ENCODE data around the gene DDX27.

DDX27 gene

GRCh38 chr20:49252556-49253350, 33.5 kb downstream of the DDX27 start:
- no peaks in the 10 kb centered on the region for H3K4me1 ChIP-seq (ENCODE audit: control insufficient read depth in 1 of 2, insufficient read depth in 1 of 2, low read depth in 1 of 2, low read length in 1 of 2)
- H3K27ac ChIP-seq: no peak overlapping the region
- TF ChIP-seq CTCF (IDR thresholded peaks at IDR 0.05): no peak
- H3K4me3 ChIP-seq (ENCODE audit: low read depth in 1 of 2, low read length in 1 of 2): no peak overlapping the region
- peaks cover 100% of the 10 kb centered on the region for H3K36me3 ChIP-seq
- H3K9me3 ChIP-seq: peaks cover 5% of the 10 kb centered on the region
- H3K27me3 ChIP-seq: no peaks in the 10 kb centered on the region

- no peak for TF ChIP-seq CTCF (IDR thresholded peaks at IDR 0.05)
- H3K9me3 ChIP-seq: peaks cover 5% of the 10 kb centered on the region
- H3K4me1 ChIP-seq (ENCODE audit: control insufficient read depth in 1 of 2, insufficient read depth in 1 of 2, low read depth in 1 of 2, low read length in 1 of 2): no peaks in the 10 kb centered on the region
- H3K27ac ChIP-seq: no peak overlapping the region
- no peaks in the 10 kb centered on the region for H3K27me3 ChIP-seq
- H3K4me3 ChIP-seq (ENCODE audit: low read depth in 1 of 2, low read length in 1 of 2): no peak overlapping the region
- H3K36me3 ChIP-seq: peaks cover 100% of the 10 kb centered on the region
Observed at GRCh38 chr20:49256261-49256660, 37.0 kb downstream of the DDX27 start.

GRCh38 chr20:49259284-49259683, 40.1 kb downstream of the DDX27 start:
- Histone ChIP-seq H3K36me3 (peaks cover 100% of the 10 kb centered on the region), H3K9me3 (peaks cover 5% of the 10 kb centered on the region), H3K27me3 (no peaks in the 10 kb centered on the region), H3K4me3 (ENCODE audit: low read depth in 1 of 2, low read length in 1 of 2) (no peak overlapping the region), H3K4me1 (ENCODE audit: control insufficient read depth in 1 of 2, insufficient read depth in 1 of 2, low read depth in 1 of 2, low read length in 1 of 2) (no peaks in the 10 kb centered on the region), H3K27ac (no peak overlapping the region)
- TF ChIP-seq CTCF (IDR thresholded peaks at IDR 0.05): no peak

GRCh38 chr20:49259799-49260198, 40.6 kb downstream of the DDX27 start:
- Histone ChIP-seq H3K36me3 (peaks cover 100% of the 10 kb centered on the region), H3K4me3 (ENCODE audit: low read depth in 1 of 2, low read length in 1 of 2) (no peak overlapping the region), H3K4me1 (ENCODE audit: control insufficient read depth in 1 of 2, insufficient read depth in 1 of 2, low read depth in 1 of 2, low read length in 1 of 2) (no peaks in the 10 kb centered on the region), H3K27me3 (no peaks in the 10 kb centered on the region), H3K27ac (no peak overlapping the region), H3K9me3 (peaks cover 5% of the 10 kb centered on the region)
- TF ChIP-seq CTCF (IDR thresholded peaks at IDR 0.05): no peak

- no peaks in the 10 kb centered on the region for H3K27me3 ChIP-seq
- H3K36me3 ChIP-seq: peaks cover 100% of the 10 kb centered on the region
- no peak overlapping the region for H3K27ac ChIP-seq
- H3K4me1 ChIP-seq (ENCODE audit: control insufficient read depth in 1 of 2, insufficient read depth in 1 of 2, low read depth in 1 of 2, low read length in 1 of 2): no peaks in the 10 kb centered on the region
- H3K9me3 ChIP-seq: peaks cover 5% of the 10 kb centered on the region
- no peak overlapping the region for H3K4me3 ChIP-seq (ENCODE audit: low read depth in 1 of 2, low read length in 1 of 2)
- TF ChIP-seq CTCF (IDR thresholded peaks at IDR 0.05): no peak
Observed at GRCh38 chr20:49260218-49260617, 41.0 kb downstream of the DDX27 start.
